ENCODE data around the gene PTPRT.

GRCh38 chr20:42855896-42856295 lies 333.8 kb downstream of the PTPRT start:
- TF ChIP-seq GABPA (IDR thresholded peaks at IDR 0.05; ENCODE audit: low read depth) = no peak
- no peak for TF ChIP-seq CHD4 (IDR thresholded peaks at IDR 0.05)
- TF ChIP-seq ZNF274 (IDR thresholded peaks at IDR 0.05; ENCODE audit: insufficient read depth, insufficient read length) = no peak
- TF ChIP-seq USF2 (IDR thresholded peaks at IDR 0.05; ENCODE audit: borderline replicate concordance, low read depth, low read length) = no peak
- TF ChIP-seq CTCF (IDR thresholded peaks at IDR 0.05 in 2 of 3, conservative IDR thresholded peaks at IDR 0.05 in 1 of 3; ENCODE audit: control insufficient read depth in 2 of 3, extremely low read depth in 1 of 3, insufficient read depth in 1 of 3, low read depth in 3 of 3, low read length in 3 of 3) = no peak
- no peak for TF ChIP-seq CBX3 (IDR thresholded peaks at IDR 0.05; ENCODE audit: borderline replicate concordance, low read depth)
- no peak for TF ChIP-seq PBX3 (IDR thresholded peaks at IDR 0.05; ENCODE audit: insufficient replicate concordance, low read depth, low read length)
- no peak for TF ChIP-seq CREB1 (IDR thresholded peaks at IDR 0.05; ENCODE audit: low read depth)
- TF ChIP-seq EP300 (IDR thresholded peaks at IDR 0.05; ENCODE audit: borderline replicate concordance in 1 of 2, control insufficient read depth in 1 of 2, low read depth in 2 of 2, low read length in 2 of 2) = no peak
- no peak for TF ChIP-seq SIN3A (IDR thresholded peaks at IDR 0.05; ENCODE audit: low read depth, low read length)
- no peak for TF ChIP-seq MLLT1 (IDR thresholded peaks at IDR 0.05)
- no peak for TF ChIP-seq JUNB (IDR thresholded peaks at IDR 0.05)
